GM23338 (cell line): Measurements from ENCODE around the gene VAV3. TPM values are rescaled to one million over a fixed set of nuclear protein-coding genes. Genes with fewer than 3 reads are reported as not detected.

Experiments
- ATAC-seq: fragments of 200-7000 bp; cut with Tn5 transposase; 3 replicates; pipeline ENCODE4 v1.9.1; 2020
- DNase-seq: peaks from one replicate; pipeline ENCODE4 v3.0.0-alpha.2; 2015; ENCODE audit warnings: low spot score
- H2AFZ ChIP-seq: fragments of 200-600 bp; sonication (generic); 2 replicates; pipeline ENCODE4 v1.8.0; 2016; ENCODE audit warnings: antibody characterized with exemption, mild to moderate bottlenecking, moderate library complexity
- H3F3A ChIP-seq: fragments of 200-600 bp; sonication (generic); replicated peaks from 2 replicates; pipeline ENCODE4 v1.8.0; 2017; ENCODE audit warnings: antibody characterized with exemption, mixed run types, low read depth
- H3K27ac ChIP-seq: fragments of 200-600 bp; sonication (generic); 2 replicates; pipeline ENCODE4 v1.6.1; 2016; ENCODE audit warnings: low read depth
- H3K27me3 ChIP-seq: fragments of 200-600 bp; sonication (generic); 2 replicates; pipeline ENCODE4 v1.8.0; 2016; ENCODE audit warnings: mild to moderate bottlenecking, mixed run types, moderate library complexity; ENCODE audit not compliant: insufficient read depth
- H3K36me3 ChIP-seq: fragments of 200-600 bp; sonication (generic); 2 replicates; pipeline ENCODE4 v1.8.0; 2016; ENCODE audit warnings: mild to moderate bottlenecking; ENCODE audit not compliant: insufficient read depth
- H3K4me1 ChIP-seq: fragments of 200-600 bp; sonication (generic); 2 replicates; pipeline ENCODE4 v1.8.0; 2016; ENCODE audit warnings: mild to moderate bottlenecking, moderate library complexity; ENCODE audit not compliant: insufficient read depth
- H3K4me2 ChIP-seq: fragments of 200-600 bp; sonication (generic); 2 replicates; pipeline ENCODE4 v1.7.1; 2017; ENCODE audit warnings: mixed run types
- H3K4me3 ChIP-seq: fragments of 200-600 bp; sonication (generic); 2 replicates; pipeline ENCODE4 v1.6.1; 2016; ENCODE audit warnings: mixed run types
- H3K79me2 ChIP-seq: fragments of 200-600 bp; sonication (generic); replicated peaks from 2 replicates; pipeline ENCODE4 v1.8.0; 2017; ENCODE audit warnings: mild to moderate bottlenecking; ENCODE audit not compliant: insufficient read depth
- H3K9me2 ChIP-seq: fragments of 200-600 bp; sonication (generic); 2 replicates; pipeline ENCODE4 v1.8.0; 2017; ENCODE audit not compliant: insufficient read depth
- H4K20me1 ChIP-seq: fragments of 200-600 bp; sonication (generic); replicated peaks from 2 replicates; pipeline ENCODE4 v1.8.0; 2017; ENCODE audit warnings: mild to moderate bottlenecking; ENCODE audit not compliant: insufficient read depth
- H3K27ac Mint-ChIP-seq: 2 replicates; pipeline ENCODE4 v1.8.0; 2020; ENCODE audit warnings: inconsistent platforms, mild to moderate bottlenecking, moderate library complexity, mixed read lengths
- H3K27me3 Mint-ChIP-seq: 3 replicates; pipeline ENCODE4 v1.8.0; 2022; ENCODE audit warnings: low read depth, mild to moderate bottlenecking, moderate library complexity, mixed read lengths, inconsistent platforms; ENCODE audit not compliant: insufficient read depth, poor library complexity
- H3K36me3 Mint-ChIP-seq: 3 replicates; pipeline ENCODE4 v1.8.0; 2021; ENCODE audit warnings: low read depth, mild to moderate bottlenecking, inconsistent platforms, moderate library complexity, mixed read lengths
- H3K4me1 Mint-ChIP-seq: 3 replicates; pipeline ENCODE4 v1.8.0; 2020; ENCODE audit warnings: mild to moderate bottlenecking, inconsistent platforms, mixed read lengths
- H3K4me3 Mint-ChIP-seq: 3 replicates; pipeline ENCODE4 v1.8.0; 2021; ENCODE audit warnings: moderate library complexity, mild to moderate bottlenecking, inconsistent platforms, mixed read lengths
- H3K9me3 Mint-ChIP-seq: 3 replicates; pipeline ENCODE4 v1.8.0; 2020; ENCODE audit warnings: moderate library complexity, mild to moderate bottlenecking, inconsistent platforms, mixed read lengths
- CREB1 ChIP-seq: fragments of 250-450 bp; sonication (Bioruptor Pico); IDR thresholded peaks from 2 replicates; pipeline ENCODE4 v1.5.0; 2020; ENCODE audit warnings: low read depth, mild to moderate bottlenecking, moderate library complexity
- EZH2 ChIP-seq: fragments of 200-600 bp; sonication (generic); IDR thresholded peaks from one replicate; pipeline ENCODE4 v1.8.0; 2017; ENCODE audit warnings: antibody characterized with exemption, mild to moderate bottlenecking, low read depth; ENCODE audit not compliant: unreplicated experiment
- EZH2phosphoT487 ChIP-seq: fragments of 200-600 bp; sonication (generic); IDR thresholded peaks from one replicate; pipeline ENCODE4 v1.8.1; 2018; ENCODE audit warnings: antibody characterized with exemption; ENCODE audit not compliant: unreplicated experiment
- JUNB ChIP-seq: IDR thresholded peaks from one replicate; pipeline ENCODE4 v1.6.1; 2016; ENCODE audit warnings: antibody characterized with exemption; ENCODE audit not compliant: unreplicated experiment
- NANOG ChIP-seq: IDR thresholded peaks from 2 replicates; pipeline ENCODE4 v1.6.1; 2016; ENCODE audit warnings: antibody characterized with exemption, borderline replicate concordance
- POLR2AphosphoS5 ChIP-seq: IDR thresholded peaks from 2 replicates; pipeline ENCODE4 v1.6.1; 2016; ENCODE audit warnings: antibody characterized with exemption, low read depth
- STAT1 ChIP-seq: IDR thresholded peaks from one replicate; pipeline ENCODE4 v1.6.1; 2016; ENCODE audit warnings: antibody characterized with exemption; ENCODE audit not compliant: unreplicated experiment
- ZNF114 ChIP-seq: fragments of 250-450 bp; sonication (Bioruptor Pico); IDR thresholded peaks from 2 replicates; pipeline ENCODE4 v1.5.0; 2020; ENCODE audit warnings: mild to moderate bottlenecking, moderate library complexity
- ZNF331 ChIP-seq: fragments of 250-450 bp; sonication (Bioruptor Pico); IDR thresholded peaks from 2 replicates; pipeline ENCODE4 v1.5.0; 2020; ENCODE audit warnings: low read depth, mild to moderate bottlenecking, moderate library complexity
- polyA plus RNA-seq: library from polyadenylated mRNA; unstranded; fragments of >200 nt; fragmentation: Nextera tagmentation; extraction: Ambion mirVana; gene quantifications from 2 replicates; pipeline ENCODE4 v1.2.1, GENCODE V29; 2016
- total RNA-seq: library from RNA; depleted of rRNA; stranded (reverse); fragments of >200 nt; shearing (Covaris generic); gene quantifications from 2 replicates; pipeline ENCODE4 v1.2.3, GENCODE V29; 2014
- TF ChIP-seq, protein P1 (sequence below): IDR thresholded peaks from one replicate; pipeline ENCODE4 v1.6.1; 2018; ENCODE audit warnings: antibody characterized with exemption; ENCODE audit not compliant: unreplicated experiment
- TF ChIP-seq, protein P2 (sequence below): IDR thresholded peaks from 2 replicates; pipeline ENCODE4 v1.6.1; 2016; ENCODE audit warnings: antibody characterized with exemption
- TF ChIP-seq, protein P3 (sequence below): fragments of 250-450 bp; sonication (Bioruptor Pico); IDR thresholded peaks from 2 replicates; pipeline ENCODE4 v1.5.0; 2020; ENCODE audit warnings: mild to moderate bottlenecking, moderate library complexity
- TF ChIP-seq, protein P4 (sequence below), 2 experiments: fragments of 200-600 bp in 1 of 2; sonication (generic) in 1 of 2; conservative IDR thresholded peaks; 2 replicates each; pipeline versions ENCODE4 v1.5.1 to v1.6.1; 2016 to 2017; ENCODE audit warnings: antibody characterized with exemption in 2 of 2, low read depth in 2 of 2, mild to moderate bottlenecking in 2 of 2, moderate library complexity in 1 of 2

VAV3 gene
- total and polyA plus RNA-seq, 2 experiments from 2014 or later, result 3.0 to 11.3 TPM

DNA sequence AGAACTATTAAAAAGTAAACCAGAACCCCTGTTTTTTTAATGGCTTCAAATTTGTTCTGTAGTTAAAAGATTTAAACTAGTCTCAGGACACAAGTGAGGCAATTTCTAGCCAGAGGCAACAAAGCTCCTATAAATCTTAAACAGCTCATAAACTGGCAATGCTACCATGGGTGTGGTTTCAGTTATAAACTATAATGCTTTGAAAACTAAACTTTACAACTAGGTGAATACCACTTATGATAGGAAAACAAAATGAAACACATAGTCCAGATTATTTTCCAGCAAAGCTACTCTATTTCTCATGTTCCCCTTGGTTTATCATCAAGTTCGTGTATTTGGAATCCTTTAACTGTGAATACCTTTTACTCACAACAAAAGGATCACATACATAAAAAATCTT lies 282.5 kb downstream of the VAV3 start:
- Mint-ChIP-seq H3K4me1 (peaks cover 13% of the 10 kb centered on the region; the same call in 2 of the 3 replicates), H3K36me3 (no peaks in the 10 kb centered on the region), H3K27ac (no peak overlapping the region), H3K4me3 (no peak overlapping the region), H3K27me3 (no peaks in the 10 kb centered on the region), H3K9me3 (no peaks in the 10 kb centered on the region)
- Histone ChIP-seq H3K27ac (no peak overlapping the region), H2AFZ (no peak overlapping the region), H3K79me2 (no peaks in the 10 kb centered on the region), H3K4me2 (no peak overlapping the region), H3K27me3 (no peaks in the 10 kb centered on the region), H4K20me1 (no peaks in the 10 kb centered on the region), H3K4me1 (no peaks in the 10 kb centered on the region), H3K9me2 (no peaks in the 10 kb centered on the region), H3K4me3 (no peak overlapping the region), H3F3A (no peaks in the 10 kb centered on the region), H3K36me3 (no peaks in the 10 kb centered on the region)
- TF ChIP-seq, protein P1, sequence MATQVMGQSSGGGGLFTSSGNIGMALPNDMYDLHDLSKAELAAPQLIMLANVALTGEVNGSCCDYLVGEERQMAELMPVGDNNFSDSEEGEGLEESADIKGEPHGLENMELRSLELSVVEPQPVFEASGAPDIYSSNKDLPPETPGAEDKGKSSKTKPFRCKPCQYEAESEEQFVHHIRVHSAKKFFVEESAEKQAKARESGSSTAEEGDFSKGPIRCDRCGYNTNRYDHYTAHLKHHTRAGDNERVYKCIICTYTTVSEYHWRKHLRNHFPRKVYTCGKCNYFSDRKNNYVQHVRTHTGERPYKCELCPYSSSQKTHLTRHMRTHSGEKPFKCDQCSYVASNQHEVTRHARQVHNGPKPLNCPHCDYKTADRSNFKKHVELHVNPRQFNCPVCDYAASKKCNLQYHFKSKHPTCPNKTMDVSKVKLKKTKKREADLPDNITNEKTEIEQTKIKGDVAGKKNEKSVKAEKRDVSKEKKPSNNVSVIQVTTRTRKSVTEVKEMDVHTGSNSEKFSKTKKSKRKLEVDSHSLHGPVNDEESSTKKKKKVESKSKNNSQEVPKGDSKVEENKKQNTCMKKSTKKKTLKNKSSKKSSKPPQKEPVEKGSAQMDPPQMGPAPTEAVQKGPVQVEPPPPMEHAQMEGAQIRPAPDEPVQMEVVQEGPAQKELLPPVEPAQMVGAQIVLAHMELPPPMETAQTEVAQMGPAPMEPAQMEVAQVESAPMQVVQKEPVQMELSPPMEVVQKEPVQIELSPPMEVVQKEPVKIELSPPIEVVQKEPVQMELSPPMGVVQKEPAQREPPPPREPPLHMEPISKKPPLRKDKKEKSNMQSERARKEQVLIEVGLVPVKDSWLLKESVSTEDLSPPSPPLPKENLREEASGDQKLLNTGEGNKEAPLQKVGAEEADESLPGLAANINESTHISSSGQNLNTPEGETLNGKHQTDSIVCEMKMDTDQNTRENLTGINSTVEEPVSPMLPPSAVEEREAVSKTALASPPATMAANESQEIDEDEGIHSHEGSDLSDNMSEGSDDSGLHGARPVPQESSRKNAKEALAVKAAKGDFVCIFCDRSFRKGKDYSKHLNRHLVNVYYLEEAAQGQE, result no peak
- TF ChIP-seq, protein P2, sequence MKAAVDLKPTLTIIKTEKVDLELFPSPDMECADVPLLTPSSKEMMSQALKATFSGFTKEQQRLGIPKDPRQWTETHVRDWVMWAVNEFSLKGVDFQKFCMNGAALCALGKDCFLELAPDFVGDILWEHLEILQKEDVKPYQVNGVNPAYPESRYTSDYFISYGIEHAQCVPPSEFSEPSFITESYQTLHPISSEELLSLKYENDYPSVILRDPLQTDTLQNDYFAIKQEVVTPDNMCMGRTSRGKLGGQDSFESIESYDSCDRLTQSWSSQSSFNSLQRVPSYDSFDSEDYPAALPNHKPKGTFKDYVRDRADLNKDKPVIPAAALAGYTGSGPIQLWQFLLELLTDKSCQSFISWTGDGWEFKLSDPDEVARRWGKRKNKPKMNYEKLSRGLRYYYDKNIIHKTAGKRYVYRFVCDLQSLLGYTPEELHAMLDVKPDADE, result no peak
- TF ChIP-seq, protein P3, sequence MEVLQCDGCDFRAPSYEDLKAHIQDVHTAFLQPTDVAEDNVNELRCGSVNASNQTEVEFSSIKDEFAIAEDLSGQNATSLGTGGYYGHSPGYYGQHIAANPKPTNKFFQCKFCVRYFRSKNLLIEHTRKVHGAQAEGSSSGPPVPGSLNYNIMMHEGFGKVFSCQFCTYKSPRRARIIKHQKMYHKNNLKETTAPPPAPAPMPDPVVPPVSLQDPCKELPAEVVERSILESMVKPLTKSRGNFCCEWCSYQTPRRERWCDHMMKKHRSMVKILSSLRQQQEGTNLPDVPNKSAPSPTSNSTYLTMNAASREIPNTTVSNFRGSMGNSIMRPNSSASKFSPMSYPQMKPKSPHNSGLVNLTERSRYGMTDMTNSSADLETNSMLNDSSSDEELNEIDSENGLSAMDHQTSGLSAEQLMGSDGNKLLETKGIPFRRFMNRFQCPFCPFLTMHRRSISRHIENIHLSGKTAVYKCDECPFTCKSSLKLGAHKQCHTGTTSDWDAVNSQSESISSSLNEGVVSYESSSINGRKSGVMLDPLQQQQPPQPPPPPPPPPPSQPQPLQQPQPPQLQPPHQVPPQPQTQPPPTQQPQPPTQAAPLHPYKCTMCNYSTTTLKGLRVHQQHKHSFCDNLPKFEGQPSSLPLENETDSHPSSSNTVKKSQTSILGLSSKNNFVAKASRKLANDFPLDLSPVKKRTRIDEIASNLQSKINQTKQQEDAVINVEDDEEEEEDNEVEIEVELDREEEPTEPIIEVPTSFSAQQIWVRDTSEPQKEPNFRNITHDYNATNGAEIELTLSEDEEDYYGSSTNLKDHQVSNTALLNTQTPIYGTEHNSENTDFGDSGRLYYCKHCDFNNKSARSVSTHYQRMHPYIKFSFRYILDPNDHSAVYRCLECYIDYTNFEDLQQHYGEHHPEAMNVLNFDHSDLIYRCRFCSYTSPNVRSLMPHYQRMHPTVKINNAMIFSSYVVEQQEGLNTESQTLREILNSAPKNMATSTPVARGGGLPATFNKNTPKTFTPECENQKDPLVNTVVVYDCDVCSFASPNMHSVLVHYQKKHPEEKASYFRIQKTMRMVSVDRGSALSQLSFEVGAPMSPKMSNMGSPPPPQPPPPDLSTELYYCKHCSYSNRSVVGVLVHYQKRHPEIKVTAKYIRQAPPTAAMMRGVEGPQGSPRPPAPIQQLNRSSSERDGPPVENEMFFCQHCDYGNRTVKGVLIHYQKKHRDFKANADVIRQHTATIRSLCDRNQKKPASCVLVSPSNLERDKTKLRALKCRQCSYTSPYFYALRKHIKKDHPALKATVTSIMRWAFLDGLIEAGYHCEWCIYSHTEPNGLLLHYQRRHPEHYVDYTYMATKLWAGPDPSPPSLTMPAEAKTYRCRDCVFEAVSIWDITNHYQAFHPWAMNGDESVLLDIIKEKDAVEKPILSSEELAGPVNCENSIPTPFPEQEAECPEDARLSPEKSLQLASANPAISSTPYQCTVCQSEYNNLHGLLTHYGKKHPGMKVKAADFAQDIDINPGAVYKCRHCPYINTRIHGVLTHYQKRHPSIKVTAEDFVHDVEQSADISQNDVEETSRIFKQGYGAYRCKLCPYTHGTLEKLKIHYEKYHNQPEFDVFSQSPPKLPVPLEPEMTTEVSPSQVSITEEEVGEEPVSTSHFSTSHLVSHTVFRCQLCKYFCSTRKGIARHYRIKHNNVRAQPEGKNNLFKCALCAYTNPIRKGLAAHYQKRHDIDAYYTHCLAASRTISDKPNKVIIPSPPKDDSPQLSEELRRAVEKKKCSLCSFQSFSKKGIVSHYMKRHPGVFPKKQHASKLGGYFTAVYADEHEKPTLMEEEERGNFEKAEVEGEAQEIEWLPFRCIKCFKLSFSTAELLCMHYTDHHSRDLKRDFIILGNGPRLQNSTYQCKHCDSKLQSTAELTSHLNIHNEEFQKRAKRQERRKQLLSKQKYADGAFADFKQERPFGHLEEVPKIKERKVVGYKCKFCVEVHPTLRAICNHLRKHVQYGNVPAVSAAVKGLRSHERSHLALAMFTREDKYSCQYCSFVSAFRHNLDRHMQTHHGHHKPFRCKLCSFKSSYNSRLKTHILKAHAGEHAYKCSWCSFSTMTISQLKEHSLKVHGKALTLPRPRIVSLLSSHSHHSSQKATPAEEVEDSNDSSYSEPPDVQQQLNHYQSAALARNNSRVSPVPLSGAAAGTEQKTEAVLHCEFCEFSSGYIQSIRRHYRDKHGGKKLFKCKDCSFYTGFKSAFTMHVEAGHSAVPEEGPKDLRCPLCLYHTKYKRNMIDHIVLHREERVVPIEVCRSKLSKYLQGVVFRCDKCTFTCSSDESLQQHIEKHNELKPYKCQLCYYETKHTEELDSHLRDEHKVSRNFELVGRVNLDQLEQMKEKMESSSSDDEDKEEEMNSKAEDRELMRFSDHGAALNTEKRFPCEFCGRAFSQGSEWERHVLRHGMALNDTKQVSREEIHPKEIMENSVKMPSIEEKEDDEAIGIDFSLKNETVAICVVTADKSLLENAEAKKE, result no peak
- TF ChIP-seq POLR2AphosphoS5, result no peak
- no peak for TF ChIP-seq ZNF114 (CRISPR knock-in tag)
- TF ChIP-seq STAT1, result no peak
- TF ChIP-seq NANOG, result no peak
- TF ChIP-seq ZNF331 (CRISPR knock-in tag), result no peak
- TF ChIP-seq EZH2phosphoT487, result no peak
- TF ChIP-seq JUNB, result no peak
- no peak for TF ChIP-seq EZH2
- no peak for TF ChIP-seq CREB1 (CRISPR knock-in tag)
- TF ChIP-seq, protein P4, sequence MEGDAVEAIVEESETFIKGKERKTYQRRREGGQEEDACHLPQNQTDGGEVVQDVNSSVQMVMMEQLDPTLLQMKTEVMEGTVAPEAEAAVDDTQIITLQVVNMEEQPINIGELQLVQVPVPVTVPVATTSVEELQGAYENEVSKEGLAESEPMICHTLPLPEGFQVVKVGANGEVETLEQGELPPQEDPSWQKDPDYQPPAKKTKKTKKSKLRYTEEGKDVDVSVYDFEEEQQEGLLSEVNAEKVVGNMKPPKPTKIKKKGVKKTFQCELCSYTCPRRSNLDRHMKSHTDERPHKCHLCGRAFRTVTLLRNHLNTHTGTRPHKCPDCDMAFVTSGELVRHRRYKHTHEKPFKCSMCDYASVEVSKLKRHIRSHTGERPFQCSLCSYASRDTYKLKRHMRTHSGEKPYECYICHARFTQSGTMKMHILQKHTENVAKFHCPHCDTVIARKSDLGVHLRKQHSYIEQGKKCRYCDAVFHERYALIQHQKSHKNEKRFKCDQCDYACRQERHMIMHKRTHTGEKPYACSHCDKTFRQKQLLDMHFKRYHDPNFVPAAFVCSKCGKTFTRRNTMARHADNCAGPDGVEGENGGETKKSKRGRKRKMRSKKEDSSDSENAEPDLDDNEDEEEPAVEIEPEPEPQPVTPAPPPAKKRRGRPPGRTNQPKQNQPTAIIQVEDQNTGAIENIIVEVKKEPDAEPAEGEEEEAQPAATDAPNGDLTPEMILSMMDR (conservative IDR thresholded peaks at IDR 0.05; ENCODE audit: low read depth in 2 of 2), result no peak
- ATAC-seq (no peak), DNase-seq (no peak)
